Measurements from ENCODE around the gene RELT.

DNA sequence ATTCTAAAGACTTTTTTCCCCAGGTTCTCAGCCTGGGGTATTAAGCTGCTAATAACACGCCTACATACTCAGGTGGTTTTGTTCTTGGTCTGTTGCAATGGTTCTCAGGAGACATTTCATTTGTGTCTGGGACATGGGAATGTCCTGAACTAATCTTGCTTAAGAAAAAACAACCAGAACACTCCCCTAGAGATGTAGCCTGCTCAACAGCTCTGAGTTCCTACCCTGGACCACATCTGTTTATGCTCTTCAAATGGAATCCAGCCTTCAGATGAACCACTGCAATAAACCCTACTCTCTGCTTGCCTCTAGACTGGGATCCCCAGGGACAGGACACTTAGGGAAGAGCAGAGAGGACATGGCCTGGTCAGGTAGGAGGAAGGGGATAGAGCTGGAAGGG is 29.9 kb downstream of the RELT start:
- TF ChIP-seq, protein P1, sequence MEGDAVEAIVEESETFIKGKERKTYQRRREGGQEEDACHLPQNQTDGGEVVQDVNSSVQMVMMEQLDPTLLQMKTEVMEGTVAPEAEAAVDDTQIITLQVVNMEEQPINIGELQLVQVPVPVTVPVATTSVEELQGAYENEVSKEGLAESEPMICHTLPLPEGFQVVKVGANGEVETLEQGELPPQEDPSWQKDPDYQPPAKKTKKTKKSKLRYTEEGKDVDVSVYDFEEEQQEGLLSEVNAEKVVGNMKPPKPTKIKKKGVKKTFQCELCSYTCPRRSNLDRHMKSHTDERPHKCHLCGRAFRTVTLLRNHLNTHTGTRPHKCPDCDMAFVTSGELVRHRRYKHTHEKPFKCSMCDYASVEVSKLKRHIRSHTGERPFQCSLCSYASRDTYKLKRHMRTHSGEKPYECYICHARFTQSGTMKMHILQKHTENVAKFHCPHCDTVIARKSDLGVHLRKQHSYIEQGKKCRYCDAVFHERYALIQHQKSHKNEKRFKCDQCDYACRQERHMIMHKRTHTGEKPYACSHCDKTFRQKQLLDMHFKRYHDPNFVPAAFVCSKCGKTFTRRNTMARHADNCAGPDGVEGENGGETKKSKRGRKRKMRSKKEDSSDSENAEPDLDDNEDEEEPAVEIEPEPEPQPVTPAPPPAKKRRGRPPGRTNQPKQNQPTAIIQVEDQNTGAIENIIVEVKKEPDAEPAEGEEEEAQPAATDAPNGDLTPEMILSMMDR (conservative IDR thresholded peaks at IDR 0.05; ENCODE audit: low read depth, low read length), result no peak
- TF ChIP-seq EZH2 (IDR thresholded peaks at IDR 0.05; ENCODE audit: low read length, unreplicated experiment) (no peak), EZH2phosphoT487 (IDR thresholded peaks at IDR 0.05; ENCODE audit: borderline replicate concordance, low read length) (no peak)

Data from PC-3 (cell line).